ENCODE data around the gene DCUN1D1. TPM values are rescaled to one million over a fixed set of nuclear protein-coding genes. Genes with fewer than 3 reads are reported as not detected.

Gene DCUN1D1
- total RNA-seq, 4 donors from 2014 or later, result 20.5 to 31.4 (median 27.4) TPM

DNA sequence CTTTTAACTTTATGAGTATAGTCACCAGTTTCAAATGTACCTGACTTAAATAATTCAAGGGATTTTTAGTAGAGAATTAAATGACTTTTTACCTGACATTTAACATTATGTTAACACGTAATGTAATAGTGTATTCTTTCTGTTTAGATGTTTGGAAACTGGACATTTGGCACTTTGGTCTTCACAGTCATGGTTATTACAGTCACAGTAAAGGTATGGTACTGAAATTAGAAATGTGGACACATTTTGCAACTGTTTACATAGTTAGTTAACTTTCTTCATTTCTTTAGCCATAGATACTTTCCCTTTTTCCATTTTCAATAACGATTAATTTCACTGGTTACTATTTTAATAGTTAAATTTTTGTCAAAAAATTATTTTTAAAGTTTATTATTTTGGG lies 83.8 kb downstream of the DCUN1D1 start:
- Histone ChIP-seq H3K4me3 (no peak overlapping the region), H3K27ac (no peak overlapping the region), H3K36me3 (peaks cover 0 to 38% (median 12%) of the 10 kb centered on the region in 4 donors), H3K4me1 (no peaks in the 10 kb centered on the region), H3K27me3 (no peaks in the 10 kb centered on the region), H3K9me3 (no peaks in the 10 kb centered on the region)
- intact Hi-C loops (cut with DNase I; ENCODE audit: low total_unique reads) (no loop called here), in situ Hi-C loops (cut with MboI; ENCODE audit: low pct_ligation_motif_present in 1 of 4, low pct_unique_long_range_greater_than_20kb in 1 of 4, low sequenced_read_pairs in 3 of 4) (no loop called here)
- 90 to 96% methylated on average over 2 of the region's 2 CpGs for WGBS, 2 donors (ENCODE audit: low coverage in 1 of 2)
- no peak for DNase-seq
- TF ChIP-seq, protein P1, sequence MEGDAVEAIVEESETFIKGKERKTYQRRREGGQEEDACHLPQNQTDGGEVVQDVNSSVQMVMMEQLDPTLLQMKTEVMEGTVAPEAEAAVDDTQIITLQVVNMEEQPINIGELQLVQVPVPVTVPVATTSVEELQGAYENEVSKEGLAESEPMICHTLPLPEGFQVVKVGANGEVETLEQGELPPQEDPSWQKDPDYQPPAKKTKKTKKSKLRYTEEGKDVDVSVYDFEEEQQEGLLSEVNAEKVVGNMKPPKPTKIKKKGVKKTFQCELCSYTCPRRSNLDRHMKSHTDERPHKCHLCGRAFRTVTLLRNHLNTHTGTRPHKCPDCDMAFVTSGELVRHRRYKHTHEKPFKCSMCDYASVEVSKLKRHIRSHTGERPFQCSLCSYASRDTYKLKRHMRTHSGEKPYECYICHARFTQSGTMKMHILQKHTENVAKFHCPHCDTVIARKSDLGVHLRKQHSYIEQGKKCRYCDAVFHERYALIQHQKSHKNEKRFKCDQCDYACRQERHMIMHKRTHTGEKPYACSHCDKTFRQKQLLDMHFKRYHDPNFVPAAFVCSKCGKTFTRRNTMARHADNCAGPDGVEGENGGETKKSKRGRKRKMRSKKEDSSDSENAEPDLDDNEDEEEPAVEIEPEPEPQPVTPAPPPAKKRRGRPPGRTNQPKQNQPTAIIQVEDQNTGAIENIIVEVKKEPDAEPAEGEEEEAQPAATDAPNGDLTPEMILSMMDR (IDR thresholded peaks at IDR 0.05), result no peak
- no peak for TF ChIP-seq POLR2A (IDR thresholded peaks at IDR 0.05)
- TF ChIP-seq POLR2AphosphoS5 (IDR thresholded peaks at IDR 0.05), result no peak
- TF ChIP-seq EP300 (IDR thresholded peaks at IDR 0.05; ENCODE audit: low read depth), result no peak

DNA sequence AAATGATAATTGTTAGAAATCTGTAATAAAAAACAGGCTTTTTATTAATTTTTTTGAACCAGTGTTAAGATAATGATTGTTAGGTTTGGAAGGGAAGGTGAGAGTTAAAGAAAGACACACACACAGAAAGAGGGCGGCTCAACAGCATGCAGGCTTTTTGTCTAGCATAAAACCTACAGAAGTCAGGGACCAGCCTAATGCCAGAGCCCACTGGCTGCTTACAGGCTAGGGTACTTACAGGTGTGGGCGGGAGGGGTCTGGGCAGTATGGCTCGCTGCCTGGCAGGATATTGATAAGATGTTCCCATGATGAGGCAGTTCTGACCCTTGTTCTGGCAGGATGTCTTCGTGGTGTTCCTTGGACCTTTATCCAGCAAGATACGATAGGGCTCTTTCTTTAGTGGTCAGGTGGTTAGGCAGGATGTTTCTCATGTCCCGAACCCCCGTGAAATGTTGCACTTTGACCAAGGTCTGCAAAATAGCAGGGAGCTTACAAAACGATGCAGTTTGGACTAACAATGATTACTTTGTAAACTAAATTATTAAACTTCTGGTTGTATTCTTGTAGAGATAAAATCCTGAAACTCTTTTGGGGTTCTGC lies 84.7 kb downstream of the DCUN1D1 start:
- no peak for DNase-seq
- H3K4me1 ChIP-seq, result no peaks in the 10 kb centered on the region
- in situ Hi-C loops (cut with MboI; ENCODE audit: low pct_ligation_motif_present in 1 of 4, low pct_unique_long_range_greater_than_20kb in 1 of 4, low sequenced_read_pairs in 3 of 4), result no loop called here
- no peaks in the 10 kb centered on the region for H3K27me3 ChIP-seq
- no peaks in the 10 kb centered on the region for H3K9me3 ChIP-seq
- no peak overlapping the region for H3K4me3 ChIP-seq
- intact Hi-C loops (cut with DNase I; ENCODE audit: low total_unique reads), result no loop called here
- TF ChIP-seq POLR2AphosphoS5 (IDR thresholded peaks at IDR 0.05) (no peak), POLR2A (IDR thresholded peaks at IDR 0.05) (no peak), EP300 (IDR thresholded peaks at IDR 0.05; ENCODE audit: low read depth) (no peak)
- TF ChIP-seq, protein P1 (IDR thresholded peaks at IDR 0.05), result no peak
- peaks cover 0 to 38% (median 14%) of the 10 kb centered on the region in 4 donors for H3K36me3 ChIP-seq
- H3K27ac ChIP-seq, result no peak overlapping the region
- WGBS, 2 donors (ENCODE audit: low coverage in 1 of 2), result 55 to 70% methylated on average over 4 to 8 of the region's 8 CpGs

DNA sequence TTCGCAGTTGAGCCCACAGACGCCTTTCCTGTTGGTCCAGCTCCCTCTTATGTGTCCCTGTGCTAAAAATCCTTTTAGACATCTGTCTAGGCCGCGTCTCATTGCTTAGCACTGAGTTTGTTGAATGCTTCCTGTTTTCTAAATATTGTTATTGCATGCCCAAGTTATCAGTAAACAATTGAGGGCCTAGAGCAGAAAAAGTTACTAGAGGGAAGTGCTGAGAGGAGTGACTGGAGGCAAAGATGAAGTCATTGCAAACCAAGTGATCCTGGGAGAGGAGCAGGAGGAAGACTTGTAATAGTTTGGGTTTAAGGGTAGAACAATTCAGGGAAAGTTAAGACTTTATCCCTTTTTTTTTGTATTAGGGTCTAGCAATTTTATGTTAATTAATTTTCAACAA lies 88.1 kb downstream of the DCUN1D1 start:
- H3K4me1 ChIP-seq, result no peaks in the 10 kb centered on the region
- H3K4me3 ChIP-seq, result no peak overlapping the region
- TF ChIP-seq POLR2AphosphoS5 (IDR thresholded peaks at IDR 0.05), result no peak
- TF ChIP-seq, protein P1 (IDR thresholded peaks at IDR 0.05), result no peak
- TF ChIP-seq POLR2A (IDR thresholded peaks at IDR 0.05), result no peak
- no peak for TF ChIP-seq EP300 (IDR thresholded peaks at IDR 0.05; ENCODE audit: low read depth)
- H3K36me3 ChIP-seq, result peaks cover 0 to 34% (median 18%) of the 10 kb centered on the region in 4 donors
- H3K9me3 ChIP-seq, result no peaks in the 10 kb centered on the region
- WGBS, 2 donors (ENCODE audit: low coverage in 1 of 2), result 87% methylated on average over 4 of the region's 4 CpGs; no CpG with 5 or more reads in 1 of the 2 donors
- in situ Hi-C loops (cut with MboI; ENCODE audit: low pct_ligation_motif_present in 1 of 4, low pct_unique_long_range_greater_than_20kb in 1 of 4, low sequenced_read_pairs in 3 of 4) (no loop called here), intact Hi-C loops (cut with DNase I; ENCODE audit: low total_unique reads) (no loop called here)
- DNase-seq, result no peak
- H3K27me3 ChIP-seq, result no peaks in the 10 kb centered on the region
- no peak overlapping the region for H3K27ac ChIP-seq

DNA sequence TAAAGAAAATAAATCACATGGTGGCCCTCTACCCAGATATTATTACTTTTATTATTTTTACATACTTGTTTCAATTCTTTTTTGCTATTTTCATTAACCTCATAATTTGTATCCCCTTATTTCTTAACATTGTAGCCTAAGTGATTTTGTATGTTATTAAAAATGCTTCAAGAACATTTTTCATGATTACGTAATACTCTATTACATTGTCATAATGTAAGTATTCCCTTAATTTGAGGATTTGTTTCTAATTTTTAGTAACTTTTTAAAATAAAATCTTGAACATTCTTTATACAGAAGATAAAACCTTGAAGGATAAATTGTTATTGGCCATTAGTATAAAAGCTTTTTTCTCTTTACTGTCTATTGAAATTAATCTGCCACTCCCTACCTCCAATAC lies 89.0 kb downstream of the DCUN1D1 start:
- H3K27me3 ChIP-seq, result no peaks in the 10 kb centered on the region
- DNase-seq, result no peak
- 94 to 100% methylated on average over 1 of the region's 1 CpG for WGBS, 2 donors (ENCODE audit: low coverage in 1 of 2)
- TF ChIP-seq, protein P1 (IDR thresholded peaks at IDR 0.05), result no peak
- TF ChIP-seq POLR2AphosphoS5 (IDR thresholded peaks at IDR 0.05) (no peak), EP300 (IDR thresholded peaks at IDR 0.05; ENCODE audit: low read depth) (no peak), POLR2A (IDR thresholded peaks at IDR 0.05) (no peak)
- no peak overlapping the region for H3K27ac ChIP-seq
- H3K9me3 ChIP-seq, result no peaks in the 10 kb centered on the region
- intact Hi-C loops (cut with DNase I; ENCODE audit: low total_unique reads) (no loop called here), in situ Hi-C loops (cut with MboI; ENCODE audit: low pct_ligation_motif_present in 1 of 4, low pct_unique_long_range_greater_than_20kb in 1 of 4, low sequenced_read_pairs in 3 of 4) (no loop called here)
- no peak overlapping the region for H3K4me3 ChIP-seq
- peaks cover 0 to 33% (median 16%) of the 10 kb centered on the region in 4 donors for H3K36me3 ChIP-seq
- H3K4me1 ChIP-seq, result no peaks in the 10 kb centered on the region
